Measurements from ENCODE around the gene OSBPL2.

- TF ChIP-seq POLR2A (IDR thresholded peaks at IDR 0.05), result no peak
- TF ChIP-seq CTCF (IDR thresholded peaks at IDR 0.05), result no peak
- no peak for TF ChIP-seq POLR2AphosphoS5 (IDR thresholded peaks at IDR 0.05; ENCODE audit: insufficient read depth in 1 of 2, low read depth in 1 of 2)
Measured at GRCh38 chr20:62333820-62334595, 95.7 kb downstream of the OSBPL2 start.

All from vagina (tissue), 2 donors.